Progenitor cell of endocrine pancreas (in vitro differentiated cells): Measurements from ENCODE around the gene SDK2. TPM values are rescaled to one million over a fixed set of nuclear protein-coding genes. Genes with fewer than 3 reads are reported as not detected.

Experiments
- DNase-seq: peaks from one replicate; pipeline ENCODE4 v3.0.0; 2021; ENCODE audit warnings: low spot score; ENCODE audit not compliant: unreplicated experiment
- H3K27ac Mint-ChIP-seq: 2 replicates; pipeline ENCODE4 v1.8.0; 2021; ENCODE audit warnings: mild to moderate bottlenecking, moderate library complexity, mixed read lengths
- H3K27me3 Mint-ChIP-seq: 2 replicates; pipeline ENCODE4 v1.8.0; 2021; ENCODE audit warnings: mixed read lengths
- H3K36me3 Mint-ChIP-seq: 2 replicates; pipeline ENCODE4 v1.8.0; 2022; ENCODE audit warnings: mixed read lengths; ENCODE audit not compliant: insufficient read depth
- H3K4me1 Mint-ChIP-seq: 2 replicates; pipeline ENCODE4 v1.8.0; 2021; ENCODE audit warnings: low read depth, mixed read lengths
- H3K4me3 Mint-ChIP-seq: 2 replicates; pipeline ENCODE4 v1.8.0; 2021; ENCODE audit warnings: low read depth, mild to moderate bottlenecking, moderate library complexity, mixed read lengths
- H3K9me3 Mint-ChIP-seq: 2 replicates; pipeline ENCODE4 v1.8.0; 2021; ENCODE audit warnings: low read depth, mixed read lengths
- total RNA-seq: library from RNA; stranded (reverse); gene quantifications from 2 replicates; pipeline ENCODE4 v1.2.1, GENCODE V29; 2021
- TF ChIP-seq, protein P1 (sequence below): fragments of 200-600 bp; sonication (generic); IDR thresholded peaks from one replicate; pipeline ENCODE4 v1.5.0; 2021; ENCODE audit warnings: antibody characterized with exemption, mild to moderate bottlenecking; ENCODE audit not compliant: unreplicated experiment

The SDK2 gene
- total RNA-seq, 1 donor from 2014 or later: 6.7 TPM

DNA sequence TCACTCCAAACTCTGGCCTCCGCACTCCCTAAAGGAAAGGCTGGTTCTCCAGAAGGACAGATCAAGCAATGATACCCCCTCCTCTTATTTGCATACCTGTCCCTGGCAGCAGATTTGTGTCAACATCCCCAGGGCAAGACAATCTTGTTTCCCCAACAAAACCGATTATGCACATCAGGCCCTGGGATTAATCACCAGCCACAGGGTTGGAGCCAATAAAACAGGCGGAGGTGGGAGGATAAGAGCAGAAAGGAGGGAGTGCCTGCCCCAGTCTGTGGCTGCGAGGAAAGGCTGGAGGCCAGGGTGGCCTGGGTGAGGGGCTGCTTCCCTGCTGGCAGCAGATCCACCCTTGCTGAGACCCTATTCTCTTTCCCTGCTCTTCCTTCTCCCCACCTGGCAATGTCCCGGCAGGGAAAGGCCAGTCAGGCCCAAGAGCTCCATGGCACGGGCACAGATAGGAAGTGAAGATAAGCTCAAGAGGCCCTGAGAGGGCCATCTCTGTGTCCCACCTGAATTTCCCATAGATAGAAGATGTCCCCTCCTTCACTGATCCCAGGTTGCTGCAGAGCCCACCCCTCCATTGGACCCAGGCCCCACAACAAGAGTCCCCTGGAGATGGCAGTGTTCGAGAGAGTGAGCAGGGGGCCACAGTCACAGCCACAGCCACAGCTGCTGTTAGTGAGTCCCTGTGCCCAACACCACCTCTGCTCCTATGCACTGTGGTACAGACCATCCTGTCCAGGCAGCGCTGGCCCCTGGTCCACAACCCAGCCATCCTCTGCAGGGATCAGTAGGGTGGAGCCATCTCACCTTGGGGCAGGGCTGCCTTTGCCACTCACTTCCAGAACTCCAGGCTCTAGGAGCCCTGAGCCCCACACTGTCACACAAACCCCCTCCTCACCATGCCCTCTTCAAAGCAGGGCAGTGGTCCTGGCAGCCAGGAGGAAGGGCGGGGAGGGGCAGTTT lies 137.5 kb downstream of the SDK2 start:
- no peaks in the 10 kb centered on the region for H3K36me3 Mint-ChIP-seq
- TF ChIP-seq, protein P1, sequence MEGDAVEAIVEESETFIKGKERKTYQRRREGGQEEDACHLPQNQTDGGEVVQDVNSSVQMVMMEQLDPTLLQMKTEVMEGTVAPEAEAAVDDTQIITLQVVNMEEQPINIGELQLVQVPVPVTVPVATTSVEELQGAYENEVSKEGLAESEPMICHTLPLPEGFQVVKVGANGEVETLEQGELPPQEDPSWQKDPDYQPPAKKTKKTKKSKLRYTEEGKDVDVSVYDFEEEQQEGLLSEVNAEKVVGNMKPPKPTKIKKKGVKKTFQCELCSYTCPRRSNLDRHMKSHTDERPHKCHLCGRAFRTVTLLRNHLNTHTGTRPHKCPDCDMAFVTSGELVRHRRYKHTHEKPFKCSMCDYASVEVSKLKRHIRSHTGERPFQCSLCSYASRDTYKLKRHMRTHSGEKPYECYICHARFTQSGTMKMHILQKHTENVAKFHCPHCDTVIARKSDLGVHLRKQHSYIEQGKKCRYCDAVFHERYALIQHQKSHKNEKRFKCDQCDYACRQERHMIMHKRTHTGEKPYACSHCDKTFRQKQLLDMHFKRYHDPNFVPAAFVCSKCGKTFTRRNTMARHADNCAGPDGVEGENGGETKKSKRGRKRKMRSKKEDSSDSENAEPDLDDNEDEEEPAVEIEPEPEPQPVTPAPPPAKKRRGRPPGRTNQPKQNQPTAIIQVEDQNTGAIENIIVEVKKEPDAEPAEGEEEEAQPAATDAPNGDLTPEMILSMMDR: no peak

DNA sequence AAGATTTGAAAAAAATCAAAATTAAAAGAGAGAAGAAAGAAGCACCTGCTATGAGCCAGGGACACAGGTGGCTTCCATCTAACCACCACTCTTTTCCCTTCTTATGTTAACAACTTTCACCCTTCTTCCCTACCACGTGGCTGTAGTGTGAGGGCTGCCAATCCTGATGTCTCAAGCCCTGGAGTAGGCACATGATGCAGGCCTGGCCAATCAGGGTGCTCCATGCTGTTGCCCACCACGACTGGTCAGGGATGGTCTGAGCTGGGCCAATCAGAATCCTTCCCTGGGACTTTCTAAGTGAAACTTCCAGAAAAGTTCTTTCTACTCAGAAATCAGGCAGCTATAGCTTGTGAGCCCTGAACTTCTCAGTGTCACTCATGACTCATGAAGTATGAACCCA lies 140.7 kb downstream of the SDK2 start:
- no peak for DNase-seq
- H3K27ac Mint-ChIP-seq: no peak overlapping the region
- no peaks in the 10 kb centered on the region for H3K9me3 Mint-ChIP-seq
- no peaks in the 10 kb centered on the region for H3K36me3 Mint-ChIP-seq
- peaks cover 11% of the 10 kb centered on the region for H3K4me1 Mint-ChIP-seq
- no peak overlapping the region for H3K4me3 Mint-ChIP-seq
- TF ChIP-seq, protein P1: no peak
- peaks cover 6% of the 10 kb centered on the region for H3K27me3 Mint-ChIP-seq

More for the DNA sequence above, 137.5 kb downstream of the SDK2 start:
- Mint-ChIP-seq H3K4me1 (peaks cover 11% of the 10 kb centered on the region), H3K27me3 (no peaks in the 10 kb centered on the region), H3K27ac (no peak overlapping the region), H3K9me3 (no peaks in the 10 kb centered on the region), H3K4me3 (no peak overlapping the region)
- no peak for DNase-seq

DNA sequence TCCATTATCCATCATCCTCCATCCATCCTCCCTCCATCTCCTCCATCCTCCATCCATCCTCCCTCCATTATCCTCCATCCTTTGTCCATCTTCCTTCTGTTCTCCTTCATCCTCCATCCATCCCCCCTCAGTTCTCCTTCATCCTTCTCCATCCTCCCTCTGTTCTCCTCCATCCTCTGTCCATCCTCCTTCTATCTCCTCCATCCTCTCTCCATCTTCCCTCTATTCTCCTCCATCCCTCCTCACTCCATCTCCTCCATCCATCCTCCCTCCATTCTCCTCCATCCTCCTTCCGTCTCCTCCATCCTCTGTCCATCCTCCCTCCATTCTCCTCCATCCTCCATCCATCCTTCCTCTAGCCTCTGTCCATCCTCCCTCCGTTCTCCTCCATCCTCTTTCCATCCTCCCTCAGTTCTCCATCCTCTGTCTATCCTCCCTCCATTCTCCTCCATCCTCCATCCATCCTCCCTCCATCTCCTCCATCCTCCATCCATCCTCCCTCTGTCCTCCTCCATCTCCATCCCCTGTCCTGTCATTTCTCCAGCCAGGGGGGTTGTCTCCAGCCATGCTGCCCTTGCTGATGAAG lies 143.7 kb downstream of the SDK2 start:
- Mint-ChIP-seq H3K4me3 (no peak overlapping the region), H3K36me3 (no peaks in the 10 kb centered on the region), H3K27me3 (peaks cover 28% of the 10 kb centered on the region), H3K9me3 (no peaks in the 10 kb centered on the region), H3K27ac (no peak overlapping the region), H3K4me1 (no peaks in the 10 kb centered on the region)
- no peak for DNase-seq
- TF ChIP-seq, protein P1: no peak

DNA sequence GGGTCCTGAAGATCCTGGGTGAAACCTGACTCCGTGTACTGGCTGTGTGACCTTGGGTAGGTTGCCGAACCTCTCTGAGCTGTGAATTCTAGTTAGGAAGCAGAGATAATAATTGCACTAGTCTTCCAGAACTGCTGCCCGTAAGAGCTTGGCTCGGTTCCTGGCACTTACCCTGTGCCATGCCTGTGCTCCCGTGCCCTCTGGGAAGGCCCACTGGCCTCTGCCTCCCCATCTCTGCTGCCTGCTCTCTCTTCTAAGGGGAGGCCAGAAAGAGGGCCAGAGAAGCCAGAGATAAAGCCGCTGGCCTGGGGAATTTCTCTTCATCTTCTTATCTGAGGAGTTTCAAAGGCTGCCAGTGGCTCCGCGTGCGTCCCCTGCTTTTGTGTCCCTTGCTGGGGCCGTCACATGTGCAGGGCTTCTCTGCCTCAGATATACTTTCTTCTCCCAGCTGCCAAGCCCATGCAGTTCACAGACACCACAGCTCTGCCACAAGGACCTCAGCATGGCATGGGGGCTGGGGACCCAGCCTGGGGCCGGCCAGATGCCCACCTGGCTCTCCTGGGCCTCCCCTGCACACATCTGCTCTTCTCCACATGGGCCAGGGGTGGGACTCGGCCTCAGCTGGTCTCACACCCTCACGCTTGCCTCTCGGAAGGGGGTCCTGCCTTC lies 145.2 kb downstream of the SDK2 start:
- DNase-seq: no peak
- no peaks in the 10 kb centered on the region for H3K9me3 Mint-ChIP-seq
- H3K4me3 Mint-ChIP-seq: no peak overlapping the region
- H3K4me1 Mint-ChIP-seq: no peaks in the 10 kb centered on the region
- H3K27me3 Mint-ChIP-seq: peaks cover 33% of the 10 kb centered on the region
- no peaks in the 10 kb centered on the region for H3K36me3 Mint-ChIP-seq
- TF ChIP-seq, protein P1: no peak
- H3K27ac Mint-ChIP-seq: no peak overlapping the region

DNA sequence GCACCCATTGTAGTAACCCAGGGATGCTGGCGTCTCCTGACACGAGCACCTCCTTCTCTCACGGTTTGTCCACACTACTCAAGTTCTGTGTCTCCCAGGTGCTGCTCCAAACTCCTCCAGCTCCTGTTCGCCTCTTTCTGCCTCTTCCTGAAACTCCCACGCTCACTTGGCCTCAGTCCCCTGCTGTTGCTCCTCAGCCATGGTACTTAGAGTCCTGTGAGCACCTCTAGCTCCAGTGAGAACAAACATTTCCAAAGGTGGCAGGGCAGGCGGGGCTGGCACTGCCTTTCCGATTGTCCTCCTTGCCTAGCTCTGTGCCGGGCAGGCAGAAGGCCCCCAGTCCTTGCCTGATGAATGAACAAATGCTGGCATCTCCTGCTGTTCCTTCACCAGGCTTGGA lies 146.1 kb downstream of the SDK2 start:
- no peaks in the 10 kb centered on the region for H3K36me3 Mint-ChIP-seq
- H3K4me1 Mint-ChIP-seq: peaks cover under 1% of the 10 kb centered on the region
- H3K27me3 Mint-ChIP-seq: peaks cover 37% of the 10 kb centered on the region
- no peak for DNase-seq
- no peak overlapping the region for H3K4me3 Mint-ChIP-seq
- no peak overlapping the region for H3K27ac Mint-ChIP-seq
- H3K9me3 Mint-ChIP-seq: no peaks in the 10 kb centered on the region
- TF ChIP-seq, protein P1: no peak
